GM19023 (cell line): ENCODE data around the gene PIP4K2A.
"Not testable (repeated sequence)": the region's sequence is repeated elsewhere in the genome, so short reads cannot be mapped to it uniquely, and the experiment has no call there.

Experiments used
- ATAC-seq: cut with Tn5 transposase; IDR thresholded peaks from one replicate; pipeline ENCODE4 v1.9.1; 2021; ENCODE audit warnings: mild to moderate bottlenecking, moderate library complexity; ENCODE audit not compliant: unreplicated experiment

Gene PIP4K2A

DNA sequence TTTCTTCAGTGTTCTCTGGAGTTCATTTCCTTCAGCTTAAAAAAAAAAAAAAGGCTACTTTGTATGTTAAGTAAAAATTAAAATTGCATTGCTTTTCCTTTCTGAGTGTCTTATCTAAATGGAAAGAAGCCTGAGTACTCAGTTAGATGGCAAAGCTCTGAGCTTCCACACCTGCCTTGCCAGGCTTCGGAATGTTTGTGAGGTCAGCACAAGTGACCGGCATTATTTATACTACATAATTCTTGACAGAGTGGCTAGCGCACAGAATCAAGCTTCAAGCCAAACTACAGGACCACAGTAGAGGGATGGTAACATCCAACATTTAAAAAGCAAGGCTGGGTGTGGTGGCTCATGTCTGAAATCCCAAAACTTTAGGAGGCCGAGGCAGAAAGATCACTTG, 17.3 kb downstream of the PIP4K2A start:
- no peak for ATAC-seq

GRCh38 chr10:22693860-22694259, 20.5 kb downstream of the PIP4K2A start:
- ATAC-seq: no peak

GRCh38 chr10:22693371-22693784, 21.0 kb downstream of the PIP4K2A start:
- ATAC-seq: peak; percentile 57

DNA sequence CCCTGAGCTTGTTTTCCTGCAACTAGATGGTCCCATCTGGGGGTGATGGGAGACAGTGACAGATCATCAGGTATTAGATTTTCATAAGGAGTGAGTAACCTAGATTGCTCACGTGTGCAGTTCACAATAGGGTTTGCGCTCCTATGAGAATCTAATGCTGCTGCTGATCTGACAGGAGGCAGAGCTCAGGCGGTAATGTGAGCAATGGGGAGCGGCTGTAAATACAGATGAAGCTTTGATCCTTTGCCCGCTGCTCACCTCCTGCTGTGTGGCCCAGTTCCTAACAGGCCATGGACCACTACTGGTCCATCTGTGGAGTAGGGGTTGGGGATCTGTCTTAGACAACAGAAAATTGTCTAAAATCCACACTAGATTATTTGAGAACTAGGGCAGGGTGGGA, 22.3 kb downstream of the PIP4K2A start:
- ATAC-seq: not testable (repeated sequence)

GRCh38 chr10:22690614-22691431, 23.6 kb downstream of the PIP4K2A start:
- no peak for ATAC-seq

- no peak for ATAC-seq
Measured at GRCh38 chr10:22690158-22690557, 24.2 kb downstream of the PIP4K2A start.

GRCh38 chr10:22686347-22686746, 28.0 kb downstream of the PIP4K2A start:
- ATAC-seq: no peak

GRCh38 chr10:22685926-22686325, 28.5 kb downstream of the PIP4K2A start:
- no peak for ATAC-seq

- no peak for ATAC-seq
Measured at GRCh38 chr10:22684699-22685098, 29.7 kb downstream of the PIP4K2A start.

DNA sequence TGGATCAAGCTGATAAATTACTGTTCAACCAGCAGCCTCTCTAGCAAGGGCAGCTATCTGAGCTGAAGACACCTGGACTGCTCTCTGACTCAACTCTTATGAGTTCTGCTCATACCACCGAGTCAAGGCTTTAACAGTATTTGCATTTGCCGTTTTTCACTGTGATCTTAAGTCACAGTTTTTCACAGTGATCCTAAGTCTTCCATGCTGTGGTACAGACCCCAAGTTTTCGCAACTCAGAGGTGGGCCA, 31.3 kb downstream of the PIP4K2A start:
- peak; percentile 71 for ATAC-seq

- peak; percentile 25 for ATAC-seq
Measured at GRCh38 chr10:22682237-22683139, 31.9 kb downstream of the PIP4K2A start.

- no peak for ATAC-seq
Measured at GRCh38 chr10:22681783-22682183, 32.6 kb downstream of the PIP4K2A start.

GRCh38 chr10:22681301-22681700, 33.1 kb downstream of the PIP4K2A start:
- no peak for ATAC-seq

DNA sequence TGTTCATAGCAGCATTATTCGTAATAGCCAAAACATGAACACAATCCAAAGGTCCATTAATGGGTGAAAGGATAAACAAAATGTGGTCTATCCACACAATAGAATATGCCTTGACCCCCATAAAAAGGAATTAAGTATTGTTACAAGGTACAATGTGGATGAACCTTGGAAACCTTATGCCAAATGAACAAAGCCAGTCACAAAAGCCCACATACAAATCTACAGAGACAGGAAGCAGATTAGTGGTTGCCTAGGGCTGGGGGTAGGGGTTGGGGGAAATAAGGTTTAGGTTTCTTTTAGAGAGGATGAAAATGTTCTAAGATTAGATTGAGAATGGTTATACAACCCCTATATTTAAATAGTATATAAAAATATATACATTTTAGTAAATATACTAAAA, 34.8 kb downstream of the PIP4K2A start:
- ATAC-seq: no peak

GRCh38 chr10:22677333-22677732, 37.0 kb downstream of the PIP4K2A start:
- no peak for ATAC-seq

DNA sequence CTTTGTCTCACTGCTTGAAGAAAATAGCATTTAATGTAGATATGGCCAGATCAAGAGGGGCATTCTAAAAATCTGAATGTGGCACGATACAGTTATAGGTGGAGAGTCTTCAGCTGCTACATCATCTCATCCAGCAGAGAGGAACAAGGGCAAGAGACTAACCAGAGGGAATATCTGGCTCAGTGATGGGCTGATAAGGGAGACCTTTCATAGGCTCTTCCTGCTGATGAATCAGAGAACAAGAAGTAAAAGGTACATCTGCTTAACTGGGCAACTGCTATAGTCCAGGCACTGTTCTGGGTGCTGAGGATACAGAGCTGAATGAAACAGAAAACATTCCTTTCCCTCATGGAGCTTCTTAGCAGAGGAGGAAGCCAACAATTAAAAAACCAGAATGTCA, 37.9 kb downstream of the PIP4K2A start:
- ATAC-seq: no peak

GRCh38 chr10:22674573-22674930, 39.8 kb downstream of the PIP4K2A start:
- no peak for ATAC-seq

GRCh38 chr10:22673785-22674572, 40.4 kb downstream of the PIP4K2A start:
- no peak for ATAC-seq

GRCh38 chr10:22673091-22673392, 41.3 kb downstream of the PIP4K2A start:
- ATAC-seq: no peak

- ATAC-seq: no peak
Measured at GRCh38 chr10:22672319-22673090, 41.9 kb downstream of the PIP4K2A start.

DNA sequence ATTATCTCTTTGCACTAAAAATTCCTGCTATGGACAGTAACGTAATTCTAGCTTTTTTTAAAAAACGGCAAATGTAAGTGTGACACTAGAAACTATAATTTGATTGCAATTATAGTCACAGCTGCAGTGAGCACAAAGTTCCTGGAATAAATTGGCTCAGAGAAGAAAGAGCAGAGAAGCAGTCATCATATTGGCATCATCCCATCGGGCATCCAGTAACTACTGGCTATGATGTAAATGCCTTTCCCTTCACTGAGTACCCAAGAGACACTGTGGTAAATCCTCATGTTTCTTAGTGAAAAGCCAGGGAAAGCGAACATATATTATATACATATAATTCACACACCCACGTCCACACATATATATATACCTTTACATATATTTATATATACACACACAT, 43.6 kb downstream of the PIP4K2A start:
- ATAC-seq: no peak
